HL-60 (cell line): Measurements from ENCODE around the gene CLIP4.

Experiments
- DNase-seq, 2 experiments: peaks; one replicate each; pipeline ENCODE4 v3.0.0-alpha.2; 2010 to 2020; ENCODE audit warnings: low read depth in 1 of 2, low spot score in 1 of 2
- H3K27ac ChIP-seq: fragments of 250-450 bp; sonication (Bioruptor Pico); replicated peaks from 2 replicates; pipeline ENCODE4 v1.5.1; 2020; ENCODE audit warnings: mild to moderate bottlenecking, moderate library complexity
- H3K27me3 ChIP-seq: fragments of 250-450 bp; sonication (Bioruptor Pico); 2 replicates; pipeline ENCODE4 v1.5.1; 2021; ENCODE audit warnings: mild to moderate bottlenecking, moderate library complexity; ENCODE audit not compliant: insufficient read depth, poor library complexity, severe bottlenecking
- H3K4me3 ChIP-seq: replicated peaks from 2 replicates; pipeline ENCODE4 v1.5.1; 2011; ENCODE audit warnings: mild to moderate bottlenecking, control low read depth, low read length; ENCODE audit not compliant: insufficient read depth
- GABPA ChIP-seq: IDR thresholded peaks from 2 replicates; pipeline ENCODE4 v1.6.1; 2012; ENCODE audit warnings: low read depth
- POLR2AphosphoS5 ChIP-seq: IDR thresholded peaks from 2 replicates; pipeline ENCODE4 v1.6.1; 2012; ENCODE audit warnings: low read depth
- SPI1 ChIP-seq: IDR thresholded peaks from 2 replicates; pipeline ENCODE4 v1.6.1; 2012; ENCODE audit warnings: low read depth, mild to moderate bottlenecking, borderline replicate concordance
- TF ChIP-seq, protein P1 (sequence below): IDR thresholded peaks from 2 replicates; pipeline ENCODE4 v1.6.1; 2012; ENCODE audit warnings: low read depth; ENCODE audit not compliant: insufficient replicate concordance
- TF ChIP-seq, protein P2 (sequence below): IDR thresholded peaks from one replicate; pipeline ENCODE4 v1.5.1; 2011; ENCODE audit warnings: low read length, control low read depth, inconsistent platforms; ENCODE audit not compliant: insufficient read depth

CLIP4 gene

DNA sequence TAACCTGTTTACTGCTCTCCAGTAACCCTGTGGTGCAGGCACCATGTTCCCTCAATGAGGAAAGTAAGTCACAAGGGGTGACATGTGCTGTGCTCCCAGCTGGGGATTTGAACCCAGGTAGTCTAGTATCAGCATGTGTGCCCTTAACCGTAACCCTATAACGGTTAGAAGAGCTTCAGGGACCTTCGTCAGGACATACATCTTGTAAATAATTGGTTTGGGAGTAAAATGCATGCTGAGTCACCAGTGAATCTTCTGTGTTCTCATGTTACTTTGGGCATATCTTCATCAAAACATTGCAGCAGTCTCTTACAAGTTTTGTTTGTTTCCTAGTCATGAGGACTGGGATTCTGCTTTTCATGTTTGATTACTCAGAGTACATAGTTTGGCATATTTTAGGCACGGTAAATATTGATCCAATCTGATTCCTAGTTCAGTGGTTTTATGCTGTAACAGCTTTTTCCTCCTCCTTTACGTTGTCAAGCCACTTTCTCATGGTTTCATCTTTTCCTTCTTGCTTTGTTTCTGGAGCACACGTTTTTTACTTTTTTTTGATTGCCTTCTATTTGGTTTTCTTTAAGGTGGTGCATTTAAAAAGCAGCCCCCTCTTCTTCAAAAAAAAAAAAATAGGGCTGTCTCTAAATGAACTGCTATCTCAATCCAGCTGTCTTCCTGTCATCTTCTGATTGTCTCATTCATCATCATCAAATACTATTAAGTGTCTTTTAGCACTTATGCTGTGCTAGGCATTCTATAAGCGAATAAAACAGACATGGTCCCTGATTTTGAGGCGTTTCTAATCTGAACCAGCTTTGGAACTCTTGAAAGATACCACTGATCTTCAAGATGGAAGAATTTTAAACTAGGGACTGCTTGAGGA lies 50.4 kb downstream of the CLIP4 start:
- Histone ChIP-seq H3K27ac (no peak overlapping the region), H3K27me3 (peaks cover 12% of the 10 kb centered on the region), H3K4me3 (no peak overlapping the region)
- TF ChIP-seq, protein P1, sequence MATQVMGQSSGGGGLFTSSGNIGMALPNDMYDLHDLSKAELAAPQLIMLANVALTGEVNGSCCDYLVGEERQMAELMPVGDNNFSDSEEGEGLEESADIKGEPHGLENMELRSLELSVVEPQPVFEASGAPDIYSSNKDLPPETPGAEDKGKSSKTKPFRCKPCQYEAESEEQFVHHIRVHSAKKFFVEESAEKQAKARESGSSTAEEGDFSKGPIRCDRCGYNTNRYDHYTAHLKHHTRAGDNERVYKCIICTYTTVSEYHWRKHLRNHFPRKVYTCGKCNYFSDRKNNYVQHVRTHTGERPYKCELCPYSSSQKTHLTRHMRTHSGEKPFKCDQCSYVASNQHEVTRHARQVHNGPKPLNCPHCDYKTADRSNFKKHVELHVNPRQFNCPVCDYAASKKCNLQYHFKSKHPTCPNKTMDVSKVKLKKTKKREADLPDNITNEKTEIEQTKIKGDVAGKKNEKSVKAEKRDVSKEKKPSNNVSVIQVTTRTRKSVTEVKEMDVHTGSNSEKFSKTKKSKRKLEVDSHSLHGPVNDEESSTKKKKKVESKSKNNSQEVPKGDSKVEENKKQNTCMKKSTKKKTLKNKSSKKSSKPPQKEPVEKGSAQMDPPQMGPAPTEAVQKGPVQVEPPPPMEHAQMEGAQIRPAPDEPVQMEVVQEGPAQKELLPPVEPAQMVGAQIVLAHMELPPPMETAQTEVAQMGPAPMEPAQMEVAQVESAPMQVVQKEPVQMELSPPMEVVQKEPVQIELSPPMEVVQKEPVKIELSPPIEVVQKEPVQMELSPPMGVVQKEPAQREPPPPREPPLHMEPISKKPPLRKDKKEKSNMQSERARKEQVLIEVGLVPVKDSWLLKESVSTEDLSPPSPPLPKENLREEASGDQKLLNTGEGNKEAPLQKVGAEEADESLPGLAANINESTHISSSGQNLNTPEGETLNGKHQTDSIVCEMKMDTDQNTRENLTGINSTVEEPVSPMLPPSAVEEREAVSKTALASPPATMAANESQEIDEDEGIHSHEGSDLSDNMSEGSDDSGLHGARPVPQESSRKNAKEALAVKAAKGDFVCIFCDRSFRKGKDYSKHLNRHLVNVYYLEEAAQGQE = no peak
- TF ChIP-seq GABPA = no peak
- TF ChIP-seq POLR2AphosphoS5 = no peak
- TF ChIP-seq, protein P2, sequence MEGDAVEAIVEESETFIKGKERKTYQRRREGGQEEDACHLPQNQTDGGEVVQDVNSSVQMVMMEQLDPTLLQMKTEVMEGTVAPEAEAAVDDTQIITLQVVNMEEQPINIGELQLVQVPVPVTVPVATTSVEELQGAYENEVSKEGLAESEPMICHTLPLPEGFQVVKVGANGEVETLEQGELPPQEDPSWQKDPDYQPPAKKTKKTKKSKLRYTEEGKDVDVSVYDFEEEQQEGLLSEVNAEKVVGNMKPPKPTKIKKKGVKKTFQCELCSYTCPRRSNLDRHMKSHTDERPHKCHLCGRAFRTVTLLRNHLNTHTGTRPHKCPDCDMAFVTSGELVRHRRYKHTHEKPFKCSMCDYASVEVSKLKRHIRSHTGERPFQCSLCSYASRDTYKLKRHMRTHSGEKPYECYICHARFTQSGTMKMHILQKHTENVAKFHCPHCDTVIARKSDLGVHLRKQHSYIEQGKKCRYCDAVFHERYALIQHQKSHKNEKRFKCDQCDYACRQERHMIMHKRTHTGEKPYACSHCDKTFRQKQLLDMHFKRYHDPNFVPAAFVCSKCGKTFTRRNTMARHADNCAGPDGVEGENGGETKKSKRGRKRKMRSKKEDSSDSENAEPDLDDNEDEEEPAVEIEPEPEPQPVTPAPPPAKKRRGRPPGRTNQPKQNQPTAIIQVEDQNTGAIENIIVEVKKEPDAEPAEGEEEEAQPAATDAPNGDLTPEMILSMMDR = no peak
- TF ChIP-seq SPI1 = no peak
- no peak for DNase-seq

GRCh38 chr2:29166242-29167039 lies 51.2 kb downstream of the CLIP4 start:
- TF ChIP-seq SPI1 (no peak), GABPA (no peak), POLR2AphosphoS5 (no peak)
- TF ChIP-seq, protein P2 = no peak
- TF ChIP-seq, protein P1 = no peak
- Histone ChIP-seq H3K27me3 (peaks cover 12% of the 10 kb centered on the region), H3K4me3 (no peak overlapping the region), H3K27ac (no peak overlapping the region)
- DNase-seq = no peak

- no peak for TF ChIP-seq GABPA
- TF ChIP-seq, protein P1 = no peak
- no peak for TF ChIP-seq SPI1
- TF ChIP-seq, protein P2 = no peak
- TF ChIP-seq POLR2AphosphoS5 = no peak
- Histone ChIP-seq H3K27ac (no peak overlapping the region), H3K27me3 (peaks cover 5% of the 10 kb centered on the region), H3K4me3 (no peak overlapping the region)
- DNase-seq = no peak
Measured at GRCh38 chr2:29174937-29175336, 59.7 kb downstream of the CLIP4 start.
